ENCODE results near the gene TMEM243. TPM values are rescaled to one million over a fixed set of nuclear protein-coding genes. Genes with fewer than 3 reads are reported as not detected.
A peak's percentile ranks its signal among the peaks of the same experiment; 100 is the strongest.

TMEM243 gene
- total RNA-seq, 2 experiments from 2014 or later: 158 to 161 TPM

DNA sequence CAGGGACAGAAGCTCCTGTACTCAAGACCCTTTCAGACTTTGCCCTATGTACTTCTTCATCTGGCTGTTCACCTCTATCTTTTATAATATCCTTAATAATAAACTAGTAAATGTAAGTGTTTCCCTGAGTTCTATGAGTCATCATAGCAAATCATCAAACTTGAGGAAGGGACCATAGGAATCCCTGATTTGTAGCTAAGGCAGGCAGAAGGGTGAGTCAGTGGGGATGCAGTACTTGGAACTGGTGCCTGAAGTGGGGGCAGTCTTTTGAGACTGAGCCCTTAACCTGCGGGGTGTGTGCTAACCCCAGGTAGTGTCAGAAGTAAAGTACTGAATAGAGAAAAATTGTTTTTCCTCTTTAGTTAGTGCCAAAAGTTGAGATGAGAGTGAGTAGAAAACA, 6.2 kb upstream of the TMEM243 start:
- no peaks in the 10 kb centered on the region for H3K36me3 ChIP-seq (ENCODE audit: insufficient read depth, low read length)
- H3K4me3 ChIP-seq (ENCODE audit: low read length): no peak overlapping the region
- ChIA-PET CTCF (no interaction called here), POLR2A (interaction anchor here (1.0 kb wide), 1 partner anchor 73 kb away, joined by 3 read pairs; the partner anchor contains the start of gene DMTF1)
- no peak overlapping the region for H3K4me3 Mint-ChIP-seq
- H3K27me3 Mint-ChIP-seq: no peaks in the 10 kb centered on the region
- no peaks in the 10 kb centered on the region for H3K9me3 ChIP-seq (ENCODE audit: control insufficient read depth in 1 of 2, insufficient read depth in 1 of 2, low read length in 2 of 2)
- no peaks in the 10 kb centered on the region for H3K9me3 Mint-ChIP-seq
- TF ChIP-seq, protein P1, sequence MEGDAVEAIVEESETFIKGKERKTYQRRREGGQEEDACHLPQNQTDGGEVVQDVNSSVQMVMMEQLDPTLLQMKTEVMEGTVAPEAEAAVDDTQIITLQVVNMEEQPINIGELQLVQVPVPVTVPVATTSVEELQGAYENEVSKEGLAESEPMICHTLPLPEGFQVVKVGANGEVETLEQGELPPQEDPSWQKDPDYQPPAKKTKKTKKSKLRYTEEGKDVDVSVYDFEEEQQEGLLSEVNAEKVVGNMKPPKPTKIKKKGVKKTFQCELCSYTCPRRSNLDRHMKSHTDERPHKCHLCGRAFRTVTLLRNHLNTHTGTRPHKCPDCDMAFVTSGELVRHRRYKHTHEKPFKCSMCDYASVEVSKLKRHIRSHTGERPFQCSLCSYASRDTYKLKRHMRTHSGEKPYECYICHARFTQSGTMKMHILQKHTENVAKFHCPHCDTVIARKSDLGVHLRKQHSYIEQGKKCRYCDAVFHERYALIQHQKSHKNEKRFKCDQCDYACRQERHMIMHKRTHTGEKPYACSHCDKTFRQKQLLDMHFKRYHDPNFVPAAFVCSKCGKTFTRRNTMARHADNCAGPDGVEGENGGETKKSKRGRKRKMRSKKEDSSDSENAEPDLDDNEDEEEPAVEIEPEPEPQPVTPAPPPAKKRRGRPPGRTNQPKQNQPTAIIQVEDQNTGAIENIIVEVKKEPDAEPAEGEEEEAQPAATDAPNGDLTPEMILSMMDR (IDR thresholded peaks at IDR 0.05): no peak
- H3K4me1 ChIP-seq (ENCODE audit: insufficient read depth, low read length): peaks cover 5% of the 10 kb centered on the region
- H3K36me3 Mint-ChIP-seq (ENCODE audit: low read depth): no peaks in the 10 kb centered on the region
- peaks cover 5% of the 10 kb centered on the region for H3K4me1 Mint-ChIP-seq (ENCODE audit: low read depth)
- ATAC-seq (ENCODE audit: poor library complexity) (no peak), DNase-seq (no peak)
- intact Hi-C loops (cut with DNase I, micrococcal nuclease): no loop called here
- no peaks in the 10 kb centered on the region for H3K27me3 ChIP-seq (ENCODE audit: control insufficient read depth in 1 of 2, insufficient read depth in 2 of 2, low read length in 2 of 2)
- no peak overlapping the region for H3K27ac Mint-ChIP-seq
- H3K27ac ChIP-seq (ENCODE audit: low read depth in 1 of 2, low read length in 2 of 2): no peak overlapping the region

DNA sequence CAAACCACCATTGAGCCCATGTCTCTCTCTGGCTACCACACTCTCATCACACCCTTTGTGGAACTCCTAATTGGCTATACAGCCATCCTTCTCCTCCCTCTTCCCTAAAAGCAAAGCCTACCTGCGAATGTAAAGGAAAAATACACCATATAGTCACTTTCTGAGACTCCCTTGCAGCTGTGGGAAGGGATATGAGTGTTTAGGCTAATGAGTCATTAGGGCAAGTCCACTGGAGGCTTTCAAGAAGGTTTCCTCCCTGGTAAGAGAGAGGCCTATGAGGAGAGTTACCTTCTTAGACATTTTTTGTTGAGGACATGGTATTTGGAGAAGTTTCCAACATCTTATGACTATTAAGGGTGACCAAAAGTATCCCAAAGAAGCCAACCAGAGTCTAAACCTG, 4.1 kb upstream of the TMEM243 start:
- no peaks in the 10 kb centered on the region for H3K27me3 ChIP-seq (ENCODE audit: control insufficient read depth in 1 of 2, insufficient read depth in 2 of 2, low read length in 2 of 2)
- ATAC-seq (ENCODE audit: poor library complexity) (no peak), DNase-seq (no peak)
- intact Hi-C loops (cut with DNase I, micrococcal nuclease): loop anchor here in 1 of 2 experiments (2.0 to 5.0 kb wide), 2 partner anchors 71 to 166 kb away; partner anchors contain the start of genes DMTF1 and ELAPOR2
- no peak overlapping the region for H3K4me3 ChIP-seq (ENCODE audit: low read length)
- H3K9me3 Mint-ChIP-seq: no peaks in the 10 kb centered on the region
- H3K36me3 Mint-ChIP-seq (ENCODE audit: low read depth): peaks cover 15% of the 10 kb centered on the region
- no peaks in the 10 kb centered on the region for H3K27me3 Mint-ChIP-seq
- H3K4me1 Mint-ChIP-seq (ENCODE audit: low read depth): peaks cover 15% of the 10 kb centered on the region
- no peak overlapping the region for H3K27ac ChIP-seq (ENCODE audit: low read depth in 1 of 2, low read length in 2 of 2)
- POLR2A ChIA-PET: interaction anchor here (13.2 kb wide), 1 partner anchor 69 kb away, joined by 357 read pairs; the partner anchor contains the start of gene DMTF1
- no peaks in the 10 kb centered on the region for H3K9me3 ChIP-seq (ENCODE audit: control insufficient read depth in 1 of 2, insufficient read depth in 1 of 2, low read length in 2 of 2)
- H3K36me3 ChIP-seq (ENCODE audit: insufficient read depth, low read length): no peaks in the 10 kb centered on the region
- H3K27ac Mint-ChIP-seq: no peak overlapping the region
- CTCF ChIA-PET: no interaction called here
- TF ChIP-seq, protein P1 (IDR thresholded peaks at IDR 0.05): no peak
- peaks cover 7% of the 10 kb centered on the region for H3K4me1 ChIP-seq (ENCODE audit: insufficient read depth, low read length)
- H3K4me3 Mint-ChIP-seq: no peak overlapping the region

DNA sequence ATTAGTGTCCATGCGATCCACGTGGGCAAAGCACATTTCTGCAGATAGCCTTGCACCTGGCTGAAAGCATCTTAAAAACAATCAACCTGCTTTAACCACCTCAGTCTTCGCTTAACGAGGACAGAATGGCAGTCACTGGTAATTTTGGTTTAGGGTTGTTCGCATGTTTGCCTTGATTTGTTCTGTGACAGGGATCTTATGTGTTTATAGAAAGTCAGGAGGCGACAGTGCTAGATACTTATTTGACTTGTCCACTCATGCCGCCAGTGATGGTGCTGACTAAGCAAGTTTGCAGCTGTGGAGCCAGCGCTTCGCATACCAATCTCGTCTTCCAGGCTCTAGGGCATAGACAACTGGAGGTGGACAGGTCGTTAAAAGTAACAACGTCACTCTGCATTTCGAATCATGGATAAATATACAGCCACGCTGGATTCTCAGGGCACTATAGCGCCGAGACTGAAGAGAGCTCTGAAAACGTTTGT, 1.2 kb upstream of the TMEM243 start:
- peaks cover 39% of the 10 kb centered on the region for H3K4me1 Mint-ChIP-seq (ENCODE audit: low read depth)
- ChIA-PET CTCF (interaction anchor here (1.3 to 2.9 kb wide), 7 partner anchors 9 to 161 kb away, joined by 3 to 12 read pairs (median 10); partner anchors contain the start of genes DMTF1 and ELAPOR2), POLR2A (interaction anchor here (0.7 to 13.2 kb wide), 17 partner anchors 9 to 408 kb away, joined by 3 to 357 read pairs (median 17); partner anchors contain the start of genes CROT, DMTF1, ELAPOR2 and RUNDC3B)
- peak in 1 of 14 experiments; percentile 15 for DNase-seq
- no peaks in the 10 kb centered on the region for H3K27me3 ChIP-seq (ENCODE audit: control insufficient read depth in 1 of 2, insufficient read depth in 2 of 2, low read length in 2 of 2)
- no peak overlapping the region for H3K27ac ChIP-seq (ENCODE audit: low read depth in 1 of 2, low read length in 2 of 2)
- H3K27me3 Mint-ChIP-seq: no peaks in the 10 kb centered on the region
- H3K4me1 ChIP-seq (ENCODE audit: insufficient read depth, low read length): peaks cover 31% of the 10 kb centered on the region
- no peaks in the 10 kb centered on the region for H3K36me3 ChIP-seq (ENCODE audit: insufficient read depth, low read length)
- H3K27ac Mint-ChIP-seq: peak overlapping the region; percentile 92
- no peak for ATAC-seq (ENCODE audit: poor library complexity)
- peak overlapping the region; percentile 89 for H3K4me3 ChIP-seq (ENCODE audit: low read length)
- H3K9me3 Mint-ChIP-seq: no peaks in the 10 kb centered on the region
- intact Hi-C loops (cut with DNase I, micrococcal nuclease): loop anchor here in 1 of 2 experiments (5.0 kb wide), 1 partner anchor 163 kb away; the partner anchor contains the start of gene ELAPOR2
- H3K36me3 Mint-ChIP-seq (ENCODE audit: low read depth): peaks cover 36% of the 10 kb centered on the region
- TF ChIP-seq, protein P1 (IDR thresholded peaks at IDR 0.05): no peak
- peak overlapping the region; percentile 100 for H3K4me3 Mint-ChIP-seq
- no peaks in the 10 kb centered on the region for H3K9me3 ChIP-seq (ENCODE audit: control insufficient read depth in 1 of 2, insufficient read depth in 1 of 2, low read length in 2 of 2)
